H54 (cell line): ENCODE data around the gene SUSD1.

Source experiments
- DNase-seq: peaks from one replicate; pipeline ENCODE4 v3.0.0; 2011; ENCODE audit warnings: low spot score, mixed read lengths; ENCODE audit not compliant: insufficient read length
- FAIRE-seq: peaks from 3 replicates; lab custom pipeline; 2011; peaks lifted over from hg19 to GRCh38; lab: Jason Lieb, UNC
- POLR2A ChIP-seq: IDR thresholded peaks from 2 replicates; pipeline ENCODE4 v1.6.1; 2011; ENCODE audit warnings: low read depth, mild to moderate bottlenecking, low read length

The SUSD1 gene

GRCh38 chr9:112010537-112010936 is 164.6 kb downstream of the SUSD1 start:
- DNase-seq (no peak), FAIRE-seq (no peak)
- no peak for TF ChIP-seq POLR2A

DNA sequence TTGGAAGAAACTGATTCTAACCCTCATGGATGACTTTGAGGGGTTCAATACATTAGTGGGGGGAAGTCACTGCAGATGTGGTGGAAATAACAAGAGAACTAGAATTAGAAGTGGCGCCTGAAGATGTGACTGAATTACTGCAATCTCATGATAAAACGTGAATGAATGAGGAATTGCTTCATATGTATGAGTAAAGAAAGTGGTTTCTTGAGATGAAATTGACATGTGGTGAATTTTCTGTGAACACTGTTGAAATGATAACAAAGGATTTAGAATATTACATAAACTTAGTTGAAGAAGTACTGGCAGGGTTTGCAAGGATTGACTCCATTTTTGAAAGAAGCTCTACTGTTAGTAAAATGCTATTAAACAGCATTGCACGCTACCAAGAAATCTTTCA is 165.4 kb downstream of the SUSD1 start:
- FAIRE-seq (no peak), DNase-seq (no peak)
- no peak for TF ChIP-seq POLR2A

DNA sequence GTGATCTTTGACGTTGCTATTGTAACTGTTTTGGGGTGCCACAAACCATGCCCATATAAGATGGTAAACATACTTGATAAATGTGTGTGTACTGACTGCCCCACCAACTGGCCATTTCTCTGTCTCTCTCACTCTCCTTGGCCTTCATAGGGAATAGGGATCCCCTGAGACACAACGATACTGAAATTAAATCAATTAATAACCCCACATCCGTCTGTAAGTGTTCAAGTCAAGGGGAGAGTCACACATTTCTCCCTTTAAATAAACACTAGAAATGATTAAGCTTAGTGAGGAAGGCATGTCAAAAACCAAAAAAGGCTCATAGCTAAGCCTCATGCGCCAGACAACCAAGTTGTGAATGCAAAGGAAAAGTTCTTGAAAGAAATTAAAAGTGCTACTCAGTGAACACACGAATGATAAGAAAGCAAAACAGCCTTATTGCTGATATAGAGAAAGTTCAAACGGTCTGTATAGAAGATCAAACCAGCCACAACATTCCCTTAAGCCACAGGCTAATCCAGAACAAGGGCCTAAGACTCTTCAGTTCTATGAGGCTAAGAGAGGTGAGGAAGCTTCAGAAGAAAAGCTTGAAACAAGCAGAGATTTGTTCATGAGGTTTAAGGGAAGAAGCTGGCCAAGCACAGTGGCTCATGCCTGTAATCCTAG is 167.4 kb downstream of the SUSD1 start:
- FAIRE-seq (no peak), DNase-seq (no peak)
- TF ChIP-seq POLR2A: no peak

- no peak for TF ChIP-seq POLR2A
- DNase-seq (no peak), FAIRE-seq (no peak)
These were observed 168.6 kb downstream of the SUSD1 start for GRCh38 chr9:112006361-112007020.

DNA sequence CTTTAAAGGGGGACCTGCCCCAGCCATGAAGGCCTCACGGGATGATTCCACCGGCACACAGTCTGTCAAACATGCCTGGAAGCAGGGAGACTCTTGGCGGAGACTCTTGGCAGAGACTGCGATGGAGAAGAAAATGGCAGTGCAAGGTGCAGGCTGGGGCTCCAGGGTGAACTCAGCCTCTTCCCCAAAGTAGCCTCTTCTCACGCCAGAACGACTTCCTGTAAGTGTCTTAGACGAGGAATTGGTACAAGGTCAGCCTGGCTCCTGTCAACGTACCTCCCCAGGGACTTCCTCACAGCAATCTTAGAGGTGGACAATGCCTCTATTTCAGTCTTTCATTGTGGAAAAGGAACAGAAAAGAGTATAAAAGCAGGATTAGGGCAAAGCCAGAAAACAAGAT is 169.2 kb downstream of the SUSD1 start:
- no peak for TF ChIP-seq POLR2A
- no peak for FAIRE-seq
- no peak for DNase-seq

DNA sequence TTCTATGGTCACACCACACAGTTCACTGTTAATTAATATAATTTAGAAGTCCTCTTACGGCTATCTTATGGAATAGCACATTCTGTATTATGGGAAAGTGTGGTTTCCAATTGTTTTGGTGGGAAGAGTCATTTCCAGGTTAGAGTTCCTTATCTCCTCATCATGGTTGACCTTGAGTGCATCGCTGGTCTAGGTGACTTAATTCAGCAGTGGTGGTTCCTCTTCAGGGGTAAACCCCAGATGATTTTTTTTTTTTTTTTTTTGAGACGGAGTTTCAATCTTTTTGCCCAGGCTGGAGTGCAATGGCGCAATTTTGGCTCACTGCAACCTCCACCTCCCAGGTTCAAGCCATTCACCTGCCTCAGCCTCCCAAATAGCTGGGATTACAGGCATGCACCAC is 171.6 kb downstream of the SUSD1 start:
- DNase-seq (no peak), FAIRE-seq (no peak)
- TF ChIP-seq POLR2A: no peak

GRCh38 chr9:112002847-112003457 is 172.1 kb downstream of the SUSD1 start:
- DNase-seq: no peak
- TF ChIP-seq POLR2A: no peak

DNA sequence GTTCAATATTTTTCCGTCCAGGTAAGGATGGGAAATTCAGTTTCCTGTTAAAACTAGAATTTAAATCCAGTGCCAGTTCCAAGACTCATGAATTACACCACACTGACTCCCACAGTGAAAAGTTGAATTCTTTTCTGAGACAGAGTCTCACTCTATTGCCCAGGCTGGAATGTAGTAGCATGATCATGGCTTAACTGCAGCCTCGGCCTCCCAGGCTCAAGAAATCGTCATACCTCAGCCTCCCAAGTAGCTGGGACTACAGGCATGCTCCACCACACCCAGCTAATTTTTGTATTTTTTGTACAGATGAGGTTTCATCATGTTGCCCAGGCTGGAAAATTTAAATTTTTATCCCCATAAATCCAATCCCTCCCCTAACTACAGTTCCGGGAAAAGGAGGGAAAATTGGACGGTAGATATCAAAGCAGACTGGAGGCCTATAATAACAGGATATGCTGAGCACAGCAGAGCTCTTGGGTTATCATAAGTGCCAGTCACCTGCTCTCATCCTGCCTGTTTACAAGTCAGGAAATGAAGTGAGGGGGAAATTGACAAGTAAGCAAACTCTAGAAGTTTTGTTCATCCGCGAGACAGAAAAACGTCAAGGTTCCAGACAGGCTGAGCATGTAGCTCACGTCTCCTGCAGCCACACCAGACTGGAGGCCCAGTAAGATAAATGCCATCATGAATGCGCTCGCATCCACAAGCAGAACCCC is 172.8 kb downstream of the SUSD1 start:
- FAIRE-seq (no peak), DNase-seq (no peak)
- TF ChIP-seq POLR2A: no peak

More at GRCh38 chr9:112002847-112003457, 172.1 kb downstream of the SUSD1 start:
- FAIRE-seq: no peak

- FAIRE-seq (peak; percentile 6), DNase-seq (no peak)
- TF ChIP-seq POLR2A: no peak
These were observed 174.4 kb downstream of the SUSD1 start for GRCh38 chr9:112000743-112001142.

GRCh38 chr9:111999319-111999718 is 175.8 kb downstream of the SUSD1 start:
- TF ChIP-seq POLR2A: no peak
- no peak for DNase-seq
- no peak for FAIRE-seq

DNA sequence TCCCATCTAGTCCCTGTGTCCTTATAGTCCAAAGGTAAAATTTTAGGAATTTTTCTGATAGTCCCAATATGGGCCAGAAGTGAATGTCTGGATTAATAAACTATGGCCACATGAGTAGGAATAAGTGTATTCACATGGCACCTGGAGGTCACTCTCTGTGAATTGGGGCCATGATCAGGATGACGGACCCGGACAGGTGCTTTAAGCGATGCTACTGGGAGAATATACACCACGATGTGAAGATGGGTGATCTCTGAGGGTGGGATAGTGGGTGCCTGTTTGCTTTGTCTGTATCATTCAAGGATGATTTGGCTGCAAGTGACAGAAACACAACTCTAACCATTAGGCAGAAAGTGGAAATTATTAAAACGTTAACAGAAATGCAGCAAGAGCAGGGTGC is 177.3 kb downstream of the SUSD1 start:
- DNase-seq: no peak
- no peak for TF ChIP-seq POLR2A
- FAIRE-seq: no peak

DNA sequence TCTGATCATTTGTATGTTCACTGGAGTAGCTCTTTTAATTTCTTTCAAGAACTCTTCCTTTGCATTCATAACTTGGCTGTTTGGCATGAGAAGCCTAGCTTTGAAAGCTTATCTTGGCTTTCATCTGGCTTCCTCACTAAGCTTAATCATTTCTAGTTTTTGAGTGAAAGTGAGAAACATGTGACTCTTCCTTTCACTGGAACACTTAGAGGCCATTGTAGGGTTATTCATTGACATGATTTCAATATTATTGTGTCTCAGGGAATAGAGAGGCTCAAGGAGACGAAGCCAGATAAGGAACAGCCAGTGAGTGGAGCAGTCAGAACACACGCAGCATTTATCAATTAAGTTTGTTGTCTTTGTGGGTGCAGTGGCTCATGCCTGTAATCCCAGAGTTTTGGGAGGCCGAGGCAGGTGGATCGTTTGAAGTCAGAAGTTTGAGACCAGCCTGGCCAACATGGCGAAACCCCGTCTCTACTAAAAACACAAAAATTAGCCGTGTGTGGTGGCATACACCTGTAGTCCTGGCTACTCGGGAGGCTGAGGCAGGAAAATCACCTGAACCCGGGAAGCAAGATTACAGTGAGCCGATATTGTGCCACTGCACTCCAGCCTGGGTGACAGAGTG is 180.2 kb downstream of the SUSD1 start:
- no peak for TF ChIP-seq POLR2A

GRCh38 chr9:111993319-111993718 is 181.8 kb downstream of the SUSD1 start:
- no peak for TF ChIP-seq POLR2A
- no peak for DNase-seq
- FAIRE-seq: peak; percentile 48

More for the DNA sequence above, 180.2 kb downstream of the SUSD1 start:
- peak; percentile 20 for FAIRE-seq
- no peak for DNase-seq
